A549 (cell line): Measurements from ENCODE around the gene LYPLAL1.

Experiments
- CTCF ChIP-seq: fragments of >200 bp; sonication (Bioruptor Twin); formaldehyde crosslinking; IDR thresholded peaks from 3 replicates; pipeline ENCODE4 v1.5.1; 2016
- ELK1 ChIP-seq: fragments of 150-350 bp; IDR thresholded peaks from 2 replicates; pipeline ENCODE4 v1.6.1; 2014; ENCODE audit warnings: low read depth, mild to moderate bottlenecking, low read length
- EP300 ChIP-seq, 2 experiments: fragments of >200 bp; sonication (Bioruptor Twin); formaldehyde crosslinking; IDR thresholded peaks; 2 replicates in 1 of 2; 3 replicates in 1 of 2; pipeline ENCODE4 v1.6.1; 2016 to 2017
- JUNB ChIP-seq: fragments of >200 bp; sonication (Bioruptor Twin); formaldehyde crosslinking; IDR thresholded peaks from 2 replicates; pipeline ENCODE4 v1.6.1; 2016
- MYC ChIP-seq: IDR thresholded peaks from 2 replicates; pipeline ENCODE4 v1.6.1; 2012; ENCODE audit warnings: mild to moderate bottlenecking, inconsistent platforms, low read length, improper control_type of control experiment, borderline replicate concordance
- RAD21 ChIP-seq, 2 experiments: fragments of >200 bp in 1 of 2; sonication (Bioruptor Twin) in 1 of 2; formaldehyde crosslinking in 1 of 2; IDR thresholded peaks in 1 of 2; conservative IDR thresholded peaks in 1 of 2; 2 replicates in 1 of 2; 3 replicates in 1 of 2; pipeline ENCODE4 v1.6.1; 2012 to 2018; ENCODE audit warnings: inconsistent platforms in 1 of 2

GRCh38 chr1:219143735-219144134 is 29.9 kb upstream of the LYPLAL1 start:
- TF ChIP-seq EP300 (IDR thresholded peaks at IDR 0.05) (no peak), CTCF (no peak), RAD21 (conservative IDR thresholded peaks at IDR 0.05 in 1 of 2, IDR thresholded peaks at IDR 0.05 in 1 of 2) (no peak), ELK1 (no peak), JUNB (no peak), MYC (no peak)
